Mammary epithelial cell (primary cell): ENCODE results near the gene MRPL11.

Experiments used
- EZH2 ChIP-seq: IDR thresholded peaks from 2 replicates; pipeline ENCODE4 v1.6.1; 2012; ENCODE audit warnings: low read length, inconsistent platforms, borderline replicate concordance
- TF ChIP-seq, protein P1 (sequence below), 2 donors: IDR thresholded peaks in 1 of 2; conservative IDR thresholded peaks in 1 of 2; 2 replicates each; pipeline ENCODE4 v1.5.1; 2011 to 2012; ENCODE audit warnings: inconsistent platforms in 2 of 2, low read length in 2 of 2, mild to moderate bottlenecking in 2 of 2, control low read depth in 1 of 2, low read depth in 1 of 2; ENCODE audit not compliant: insufficient read depth in 1 of 2; ENCODE audit errors: extremely low read depth in 1 of 2

GRCh38 chr11:66476841-66477251 is 38.2 kb upstream of the MRPL11 start:
- TF ChIP-seq, protein P1, sequence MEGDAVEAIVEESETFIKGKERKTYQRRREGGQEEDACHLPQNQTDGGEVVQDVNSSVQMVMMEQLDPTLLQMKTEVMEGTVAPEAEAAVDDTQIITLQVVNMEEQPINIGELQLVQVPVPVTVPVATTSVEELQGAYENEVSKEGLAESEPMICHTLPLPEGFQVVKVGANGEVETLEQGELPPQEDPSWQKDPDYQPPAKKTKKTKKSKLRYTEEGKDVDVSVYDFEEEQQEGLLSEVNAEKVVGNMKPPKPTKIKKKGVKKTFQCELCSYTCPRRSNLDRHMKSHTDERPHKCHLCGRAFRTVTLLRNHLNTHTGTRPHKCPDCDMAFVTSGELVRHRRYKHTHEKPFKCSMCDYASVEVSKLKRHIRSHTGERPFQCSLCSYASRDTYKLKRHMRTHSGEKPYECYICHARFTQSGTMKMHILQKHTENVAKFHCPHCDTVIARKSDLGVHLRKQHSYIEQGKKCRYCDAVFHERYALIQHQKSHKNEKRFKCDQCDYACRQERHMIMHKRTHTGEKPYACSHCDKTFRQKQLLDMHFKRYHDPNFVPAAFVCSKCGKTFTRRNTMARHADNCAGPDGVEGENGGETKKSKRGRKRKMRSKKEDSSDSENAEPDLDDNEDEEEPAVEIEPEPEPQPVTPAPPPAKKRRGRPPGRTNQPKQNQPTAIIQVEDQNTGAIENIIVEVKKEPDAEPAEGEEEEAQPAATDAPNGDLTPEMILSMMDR (conservative IDR thresholded peaks at IDR 0.05 in 1 of 2, IDR thresholded peaks at IDR 0.05 in 1 of 2; ENCODE audit: extremely low read depth in 1 of 2, insufficient read depth in 1 of 2, low read depth in 1 of 2, low read length in 2 of 2): no peak
- no peak for TF ChIP-seq EZH2
